CD4-positive, alpha-beta T cell (primary cell): ENCODE data around the gene HTR4. TPM values are rescaled to one million over a fixed set of nuclear protein-coding genes. Genes with fewer than 3 reads are reported as not detected.

ENCODE experiments used
- ATAC-seq: fragments of 200-7000 bp; cut with Tn5 transposase; one replicate; pipeline ENCODE4 v1.10.0; 2022; ENCODE audit warnings: mild to moderate bottlenecking; ENCODE audit not compliant: poor library complexity
- CTCF ChIA-PET: fragments of 350-600 bp; sonication (Branson Sonifier 250); formaldehyde crosslinking; loops from one replicate; lab custom pipeline; 2021; ENCODE audit warnings: antibody characterized with exemption, inconsistent platforms; lab: Charles Lee
- POLR2A ChIA-PET: fragments of 350-600 bp; sonication (Branson Sonifier 250); formaldehyde crosslinking; loops from one replicate; lab custom pipeline; 2021; ENCODE audit warnings: antibody characterized with exemption, inconsistent platforms; lab: Charles Lee
- DNase-seq, 14 experiments: peaks; one replicate each; pipeline ENCODE4 v3.0.0-alpha.2; 2013 to 2020; ENCODE audit warnings: mixed read lengths in 2 of 14
- H3K27ac ChIP-seq, 2 donors: one replicate each; pipeline versions ENCODE4 v1.5.1 to v1.7.0; 2013; ENCODE audit warnings: low read length in 2 of 2, low read depth in 1 of 2, mild to moderate bottlenecking in 1 of 2
- H3K27me3 ChIP-seq, 2 experiments: 1 replicate in 1 of 2; 2 replicates in 1 of 2; pipeline versions ENCODE4 v1.6.1 to v1.7.0; 2013; ENCODE audit warnings: low read length in 2 of 2, control low read depth in 1 of 2, mild to moderate bottlenecking in 1 of 2, moderate library complexity in 1 of 2; ENCODE audit not compliant: insufficient read depth in 2 of 2, control insufficient read depth in 1 of 2
- H3K36me3 ChIP-seq: one replicate; pipeline ENCODE4 v1.6.1; 2013; ENCODE audit warnings: low read length, control low read depth; ENCODE audit not compliant: insufficient read depth
- H3K4me1 ChIP-seq: one replicate; pipeline ENCODE4 v1.6.1; 2013; ENCODE audit warnings: low read length, control low read depth; ENCODE audit not compliant: insufficient read depth
- H3K4me3 ChIP-seq: one replicate; pipeline ENCODE4 v1.5.1; 2013; ENCODE audit warnings: mild to moderate bottlenecking, low read length, moderate library complexity
- H3K9me3 ChIP-seq, 2 experiments: 1 replicate in 1 of 2; 2 replicates in 1 of 2; pipeline versions ENCODE4 v1.6.1 to v1.7.0; 2013; ENCODE audit warnings: low read length in 2 of 2, mild to moderate bottlenecking in 2 of 2, control low read depth in 1 of 2, moderate library complexity in 1 of 2; ENCODE audit not compliant: control insufficient read depth in 1 of 2, insufficient read depth in 1 of 2
- H3K27ac Mint-ChIP-seq: one replicate; pipeline ENCODE4 v1.8.0; 2020; ENCODE audit warnings: mixed read lengths
- H3K27me3 Mint-ChIP-seq: one replicate; pipeline ENCODE4 v1.8.0; 2021; ENCODE audit warnings: mixed read lengths
- H3K36me3 Mint-ChIP-seq: one replicate; pipeline ENCODE4 v1.8.0; 2021; ENCODE audit warnings: low read depth, mixed read lengths
- H3K4me1 Mint-ChIP-seq: one replicate; pipeline ENCODE4 v1.8.0; 2021; ENCODE audit warnings: low read depth, mixed read lengths
- H3K4me3 Mint-ChIP-seq: one replicate; pipeline ENCODE4 v1.8.0; 2020; ENCODE audit warnings: mild to moderate bottlenecking, mixed read lengths
- H3K9me3 Mint-ChIP-seq: one replicate; pipeline ENCODE4 v1.8.0; 2020; ENCODE audit warnings: mixed read lengths
- intact Hi-C, 2 experiments: fragments of 100-400 bp; cut with DNase I in 1 of 2; cut with micrococcal nuclease in 1 of 2; formaldehyde crosslinking; loops; one replicate each; pipeline versions ENCODE4 v1.15.1 to v1.9.0; 2023 to 2025; cut with DNase I, micrococcal nuclease
- total RNA-seq, 174 experiments: library from RNA in 2 of 174; stranded (reverse) in 2 of 174; gene quantifications; one replicate each; pipeline ENCODE4 v1.2.3 and lab custom pipeline; 2021 to 2026
- TF ChIP-seq, protein P1 (sequence below): fragments of 200-600 bp; IDR thresholded peaks from one replicate; pipeline ENCODE4 v1.8.0; 2022; ENCODE audit warnings: antibody characterized with exemption, mild to moderate bottlenecking

HTR4 gene
- total RNA-seq, 2 experiments from 2014 or later = not detected

DNA sequence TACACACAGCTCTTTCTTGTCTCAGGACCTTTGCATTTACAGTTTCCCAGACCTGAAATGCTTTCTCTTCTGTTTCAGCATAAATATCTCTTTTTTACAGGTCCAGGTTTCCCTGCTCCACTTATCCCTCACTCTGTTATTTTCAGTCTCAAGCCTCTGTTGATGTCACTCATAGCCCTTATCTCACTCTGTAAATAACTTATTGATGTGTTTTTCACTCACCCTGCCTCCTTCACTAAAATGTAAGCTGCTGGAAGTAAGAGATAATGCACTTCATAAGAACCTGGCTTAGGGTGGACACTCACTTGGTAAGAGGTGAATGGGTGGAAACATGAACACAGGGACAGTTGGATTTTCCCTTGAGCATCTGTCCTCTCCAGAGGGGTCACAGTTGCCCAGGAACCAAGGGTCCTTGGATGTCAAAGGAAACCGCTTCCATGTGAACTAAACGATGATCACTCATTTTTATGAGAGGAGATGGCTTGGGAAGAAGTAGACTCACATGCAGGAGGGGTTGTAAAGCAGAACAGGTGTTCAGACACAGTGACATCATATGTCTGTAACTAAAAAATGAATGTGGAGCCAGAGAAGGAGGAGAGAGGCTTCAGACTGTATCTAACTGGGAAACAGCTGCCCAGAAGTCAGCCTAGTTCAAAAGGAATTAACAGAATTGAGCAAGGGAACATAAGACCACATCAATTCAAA lies 5.5 kb upstream of the HTR4 start:
- Mint-ChIP-seq H3K36me3 (no peaks in the 10 kb centered on the region), H3K4me3 (no peak overlapping the region), H3K4me1 (no peaks in the 10 kb centered on the region), H3K27me3 (peaks cover 56% of the 10 kb centered on the region), H3K27ac (no peak overlapping the region), H3K9me3 (no peaks in the 10 kb centered on the region)
- Histone ChIP-seq H3K4me3 (no peak overlapping the region), H3K9me3 (no peaks in the 10 kb centered on the region), H3K27me3 (peaks cover 9 to 16% of the 10 kb centered on the region in 2 experiments), H3K27ac (no peak overlapping the region), H3K4me1 (no peaks in the 10 kb centered on the region), H3K36me3 (no peaks in the 10 kb centered on the region)
- POLR2A ChIA-PET = no interaction called here
- ATAC-seq (no peak), DNase-seq (no peak)
- CTCF ChIA-PET = no interaction called here
- intact Hi-C loops = no loop called here
- TF ChIP-seq, protein P1, sequence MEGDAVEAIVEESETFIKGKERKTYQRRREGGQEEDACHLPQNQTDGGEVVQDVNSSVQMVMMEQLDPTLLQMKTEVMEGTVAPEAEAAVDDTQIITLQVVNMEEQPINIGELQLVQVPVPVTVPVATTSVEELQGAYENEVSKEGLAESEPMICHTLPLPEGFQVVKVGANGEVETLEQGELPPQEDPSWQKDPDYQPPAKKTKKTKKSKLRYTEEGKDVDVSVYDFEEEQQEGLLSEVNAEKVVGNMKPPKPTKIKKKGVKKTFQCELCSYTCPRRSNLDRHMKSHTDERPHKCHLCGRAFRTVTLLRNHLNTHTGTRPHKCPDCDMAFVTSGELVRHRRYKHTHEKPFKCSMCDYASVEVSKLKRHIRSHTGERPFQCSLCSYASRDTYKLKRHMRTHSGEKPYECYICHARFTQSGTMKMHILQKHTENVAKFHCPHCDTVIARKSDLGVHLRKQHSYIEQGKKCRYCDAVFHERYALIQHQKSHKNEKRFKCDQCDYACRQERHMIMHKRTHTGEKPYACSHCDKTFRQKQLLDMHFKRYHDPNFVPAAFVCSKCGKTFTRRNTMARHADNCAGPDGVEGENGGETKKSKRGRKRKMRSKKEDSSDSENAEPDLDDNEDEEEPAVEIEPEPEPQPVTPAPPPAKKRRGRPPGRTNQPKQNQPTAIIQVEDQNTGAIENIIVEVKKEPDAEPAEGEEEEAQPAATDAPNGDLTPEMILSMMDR = no peak

- POLR2A ChIA-PET = no interaction called here
- Histone ChIP-seq H3K36me3 (no peaks in the 10 kb centered on the region), H3K27ac (no peak overlapping the region), H3K27me3 (peaks cover 18 to 25% of the 10 kb centered on the region in 2 experiments), H3K4me3 (no peak overlapping the region), H3K4me1 (no peaks in the 10 kb centered on the region), H3K9me3 (peaks cover 0 to 4% of the 10 kb centered on the region in 2 experiments)
- TF ChIP-seq, protein P1 = no peak
- ATAC-seq (no peak), DNase-seq (no peak)
- no peaks in the 10 kb centered on the region for H3K9me3 Mint-ChIP-seq
- CTCF ChIA-PET = no interaction called here
- H3K27ac Mint-ChIP-seq = no peak overlapping the region
- H3K4me3 Mint-ChIP-seq = no peak overlapping the region
- peaks cover 65% of the 10 kb centered on the region for H3K27me3 Mint-ChIP-seq
- no peaks in the 10 kb centered on the region for H3K36me3 Mint-ChIP-seq
- intact Hi-C loops = no loop called here
- H3K4me1 Mint-ChIP-seq = no peaks in the 10 kb centered on the region
These were observed 964 bp downstream of the HTR4 start for GRCh38 chr5:148653291-148653835.

- H3K27ac ChIP-seq = no peak overlapping the region
- DNase-seq (no peak), ATAC-seq (no peak)
- no peak overlapping the region for H3K4me3 ChIP-seq
- H3K4me3 Mint-ChIP-seq = no peak overlapping the region
- H3K36me3 ChIP-seq = no peaks in the 10 kb centered on the region
- CTCF ChIA-PET = no interaction called here
- POLR2A ChIA-PET = no interaction called here
- TF ChIP-seq, protein P1 = no peak
- no peaks in the 10 kb centered on the region for H3K9me3 Mint-ChIP-seq
- no peaks in the 10 kb centered on the region for H3K36me3 Mint-ChIP-seq
- peaks cover 18 to 25% of the 10 kb centered on the region in 2 experiments for H3K27me3 ChIP-seq
- intact Hi-C loops = no loop called here
- no peaks in the 10 kb centered on the region for H3K4me1 ChIP-seq
- no peaks in the 10 kb centered on the region for H3K4me1 Mint-ChIP-seq
- peaks cover 0 to 4% of the 10 kb centered on the region in 2 experiments for H3K9me3 ChIP-seq
- no peak overlapping the region for H3K27ac Mint-ChIP-seq
- peaks cover 60% of the 10 kb centered on the region for H3K27me3 Mint-ChIP-seq
These were observed 2.8 kb downstream of the HTR4 start for GRCh38 chr5:148651528-148651927.
